Measurements from ENCODE around the gene ACOD1.
"Not testable (repeated sequence)": the region's sequence is repeated elsewhere in the genome, so short reads cannot be mapped to it uniquely, and the experiment has no call there.

Gene ACOD1

DNA sequence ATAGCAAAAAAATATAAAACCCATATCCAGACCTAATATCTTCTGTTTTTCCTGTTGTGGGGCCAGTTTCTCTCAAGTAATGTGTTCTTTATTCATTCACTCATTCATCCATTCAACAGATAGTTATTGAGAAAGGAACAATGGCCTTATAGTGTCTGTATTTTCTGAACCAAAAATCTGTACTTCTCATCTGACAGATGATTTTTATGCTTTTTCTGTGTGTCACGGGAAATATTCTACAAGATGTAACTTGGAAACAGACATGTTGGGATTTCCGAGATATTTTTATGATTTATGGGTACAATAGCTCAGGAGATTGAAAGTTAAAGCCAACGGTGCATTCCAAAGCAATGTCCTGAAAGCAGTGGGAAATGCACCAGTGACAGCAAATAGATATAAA, 5.7 kb downstream of the ACOD1 start:
- DNase-seq (ENCODE audit: low read depth in 2 of 2) = no peak

DNA sequence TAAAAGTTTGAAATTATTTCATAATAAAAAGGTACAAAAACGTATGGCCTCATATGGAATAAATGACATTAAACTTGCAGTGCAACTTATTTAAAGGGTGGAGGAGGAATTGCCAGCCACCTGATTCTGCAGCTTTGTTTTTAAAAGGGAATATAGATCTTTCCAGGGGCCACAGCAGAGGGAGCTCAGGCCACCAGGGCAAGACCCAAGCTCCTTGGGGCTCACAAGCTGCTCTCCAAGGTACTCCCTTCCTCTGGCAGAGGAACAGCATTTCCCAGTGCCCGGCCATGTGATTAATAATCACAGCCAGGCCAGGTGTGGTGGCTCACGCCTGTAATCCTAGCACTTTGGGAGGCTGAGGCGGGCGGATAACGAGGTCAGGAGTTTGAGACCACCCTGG, 6.2 kb downstream of the ACOD1 start:
- no peak for DNase-seq (ENCODE audit: low read depth in 2 of 2)

- no peak for DNase-seq (ENCODE audit: low read depth in 2 of 2)
Observed at GRCh38 chr13:76955193-76955592, 6.9 kb downstream of the ACOD1 start.

DNA sequence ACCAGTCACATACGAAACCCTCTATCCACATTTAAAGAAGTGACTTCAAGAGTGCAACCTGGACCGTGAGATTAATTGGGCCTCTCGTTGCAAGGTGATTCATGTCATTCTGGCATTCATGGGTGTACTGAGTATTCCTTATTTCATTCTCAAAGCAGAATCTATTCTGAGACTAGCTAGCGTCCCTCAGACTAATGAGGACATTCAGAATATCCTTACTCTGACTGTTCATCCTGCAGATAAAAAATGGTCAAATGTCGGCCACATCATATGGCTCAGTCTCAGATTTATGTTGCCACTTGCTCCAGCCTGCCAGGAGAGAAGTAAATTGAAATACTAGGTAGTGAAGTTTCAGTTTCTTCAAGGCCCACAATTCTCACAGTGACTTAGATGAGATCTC, 7.3 kb downstream of the ACOD1 start:
- no peak for DNase-seq (ENCODE audit: low read depth in 2 of 2)

DNA sequence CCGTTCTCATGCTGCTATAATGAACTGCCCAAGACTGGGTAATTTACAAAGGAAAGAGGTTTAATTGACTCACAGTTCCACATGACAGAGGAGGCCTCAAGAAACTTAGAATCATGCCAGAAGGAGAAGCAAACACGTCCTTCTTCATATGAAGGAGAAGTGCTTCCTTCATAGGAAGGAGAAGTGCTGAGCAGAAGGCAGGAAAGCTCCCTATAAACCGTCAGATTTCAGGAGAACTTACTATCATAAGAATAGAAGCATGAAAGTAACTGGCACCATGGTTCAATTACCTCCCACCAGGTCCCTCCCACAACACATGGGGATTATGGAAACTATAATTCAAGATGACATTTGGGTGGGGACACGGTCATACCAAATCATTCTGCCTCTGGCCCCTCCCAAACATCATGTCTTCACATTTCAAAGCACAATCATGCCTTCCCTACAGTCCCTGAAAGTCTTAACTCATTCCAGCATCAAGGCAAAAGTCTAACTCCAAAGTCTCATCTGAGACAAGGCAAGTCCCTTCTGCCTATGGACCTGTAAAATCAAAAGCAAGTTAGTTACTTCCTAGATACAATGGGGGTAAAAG, 10.6 kb downstream of the ACOD1 start:
- no peak for DNase-seq (ENCODE audit: low read depth in 2 of 2)

DNA sequence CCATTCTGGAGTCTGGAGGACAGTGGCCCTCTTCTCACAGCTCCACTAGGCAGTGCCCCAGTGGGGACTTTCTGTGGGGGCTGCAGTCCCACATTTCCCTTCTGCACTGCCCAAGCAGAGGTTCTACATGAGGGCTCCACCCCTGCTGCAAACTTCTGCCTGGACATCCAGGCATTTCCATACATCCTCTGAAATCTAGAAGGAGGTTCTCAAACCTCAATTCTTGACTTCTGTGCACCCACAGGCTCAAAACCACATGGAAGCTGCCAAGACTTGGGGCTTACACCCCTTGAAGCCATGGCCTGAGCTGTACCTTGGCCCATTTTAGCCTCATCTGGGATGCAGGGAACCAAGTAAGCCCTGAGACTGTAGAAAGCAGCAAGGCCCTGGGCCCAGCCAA, 11.4 kb downstream of the ACOD1 start:
- not testable (repeated sequence) for DNase-seq (ENCODE audit: low read depth in 2 of 2)

GRCh38 chr13:76965759-76966421, 17.6 kb downstream of the ACOD1 start:
- peak; percentile 58 to 63 for DNase-seq (ENCODE audit: low read depth in 2 of 2)

GRCh38 chr13:76967031-76967430, 18.7 kb downstream of the ACOD1 start:
- no peak for DNase-seq (ENCODE audit: low read depth in 2 of 2)

DNA sequence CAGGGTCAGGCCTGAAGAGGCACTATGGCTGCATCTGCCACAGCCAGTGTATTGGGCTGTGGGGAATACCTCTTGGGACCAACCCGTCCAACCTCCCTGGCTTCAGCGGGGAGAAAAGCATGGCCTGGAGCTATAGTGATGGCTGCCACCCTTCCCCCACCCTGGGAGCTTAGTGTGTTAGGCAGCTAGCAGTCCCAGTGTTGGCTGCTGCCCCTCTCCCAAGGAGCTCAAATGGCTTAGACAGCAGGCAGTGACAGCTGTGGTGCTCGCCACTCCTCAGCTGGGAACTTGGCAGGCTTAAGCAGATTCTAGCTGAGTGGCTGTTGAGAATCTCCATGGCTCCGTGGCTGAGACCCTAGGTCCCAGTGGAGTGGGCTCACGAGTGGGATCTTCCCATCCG, 19.7 kb downstream of the ACOD1 start:
- DNase-seq (ENCODE audit: low read depth in 2 of 2) = no peak

DNA sequence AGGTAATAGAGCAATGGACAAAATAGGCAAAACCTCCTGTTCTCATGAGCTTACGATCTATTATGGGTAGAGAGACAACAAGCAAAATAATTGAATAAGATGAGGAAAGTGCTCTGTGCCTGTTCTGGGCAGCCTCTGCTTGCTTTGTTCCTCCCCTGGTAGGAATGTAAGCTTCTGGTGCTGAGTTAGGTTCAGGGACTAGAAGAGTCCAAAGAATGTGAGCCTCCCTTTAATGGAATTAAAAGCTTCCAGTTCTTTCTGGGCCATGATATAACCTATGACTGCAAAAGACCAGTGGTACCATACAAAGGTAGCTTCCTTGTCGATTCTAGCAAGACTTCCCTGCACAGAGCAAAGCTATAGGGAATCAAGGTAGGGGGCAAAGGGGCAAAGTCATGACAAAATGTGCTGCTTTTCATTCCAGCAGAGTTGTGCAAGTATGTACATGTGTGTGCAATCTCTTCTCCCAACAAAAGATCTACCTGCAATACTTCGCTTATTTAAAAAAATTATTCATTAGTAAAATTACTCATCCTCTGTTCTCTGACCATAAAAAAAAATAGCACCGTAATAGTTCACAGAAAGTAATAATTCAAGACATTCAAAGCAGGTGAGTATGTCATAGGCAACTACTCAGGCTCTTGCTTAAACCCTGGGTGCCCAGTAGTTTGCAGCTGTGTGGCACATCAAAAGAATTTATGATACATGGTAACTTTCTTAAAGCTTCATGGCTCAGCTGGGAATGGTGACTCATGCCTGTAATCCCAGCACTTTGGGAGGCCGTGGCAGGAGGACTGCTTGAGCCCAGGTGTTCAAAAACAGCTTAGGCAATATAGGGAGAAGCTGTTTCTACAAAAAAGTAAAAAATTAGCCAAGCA, 21.4 kb downstream of the ACOD1 start:
- DNase-seq (ENCODE audit: low read depth in 2 of 2) = no peak

DNA sequence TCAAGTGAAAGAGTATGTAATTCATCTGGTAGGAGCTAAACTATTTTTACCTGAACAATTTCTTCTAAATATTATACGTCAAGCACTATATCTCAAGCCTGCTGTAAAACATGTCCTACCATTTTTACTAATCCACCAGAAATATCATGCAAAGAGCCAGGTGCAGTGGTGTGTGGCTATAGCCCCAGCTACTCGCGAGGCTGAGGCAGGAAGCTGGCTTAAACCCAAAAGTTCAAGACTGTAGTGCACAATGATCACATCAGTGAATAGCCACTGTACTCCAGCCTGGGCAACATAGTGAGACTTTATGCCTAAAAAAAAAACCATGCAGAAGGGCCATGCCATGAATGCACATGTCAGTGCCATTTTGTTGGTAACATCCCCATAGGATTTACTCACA, 22.9 kb downstream of the ACOD1 start:
- no peak for DNase-seq (ENCODE audit: low read depth in 2 of 2)

GRCh38 chr13:76971851-76972829, 23.8 kb downstream of the ACOD1 start:
- DNase-seq (ENCODE audit: low read depth in 2 of 2) = no peak

GRCh38 chr13:76973920-76974617, 25.8 kb downstream of the ACOD1 start:
- DNase-seq (ENCODE audit: low read depth in 2 of 2) = no peak

GRCh38 chr13:76974618-76974975, 26.3 kb downstream of the ACOD1 start:
- no peak for DNase-seq (ENCODE audit: low read depth in 2 of 2)

- no peak for DNase-seq (ENCODE audit: low read depth in 2 of 2)
Observed at GRCh38 chr13:76975863-76976262, 27.6 kb downstream of the ACOD1 start.

- DNase-seq (ENCODE audit: low read depth in 2 of 2) = peak; percentile 42 to 51
Observed at GRCh38 chr13:76976490-76976889, 28.2 kb downstream of the ACOD1 start.

DNA sequence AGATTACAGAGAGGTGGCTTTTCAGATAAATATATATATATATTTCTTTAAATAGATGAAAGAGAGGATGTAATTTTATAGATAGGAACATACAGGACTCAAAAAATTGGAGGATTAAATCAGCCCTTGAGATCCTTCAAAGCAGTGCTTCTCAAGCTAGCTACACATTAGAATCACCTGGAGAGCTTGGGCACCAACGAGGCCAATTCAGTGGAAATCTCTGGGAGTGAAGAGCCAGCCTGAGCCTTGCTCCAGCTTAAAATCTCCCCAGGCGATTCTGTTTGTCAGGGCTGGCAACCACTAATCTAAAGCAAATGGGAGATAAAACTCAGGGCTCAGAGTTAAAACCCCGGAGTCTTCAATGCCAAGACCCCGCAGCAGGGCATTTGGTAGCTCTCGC, 28.6 kb downstream of the ACOD1 start:
- no peak for DNase-seq (ENCODE audit: low read depth in 2 of 2)

DNA sequence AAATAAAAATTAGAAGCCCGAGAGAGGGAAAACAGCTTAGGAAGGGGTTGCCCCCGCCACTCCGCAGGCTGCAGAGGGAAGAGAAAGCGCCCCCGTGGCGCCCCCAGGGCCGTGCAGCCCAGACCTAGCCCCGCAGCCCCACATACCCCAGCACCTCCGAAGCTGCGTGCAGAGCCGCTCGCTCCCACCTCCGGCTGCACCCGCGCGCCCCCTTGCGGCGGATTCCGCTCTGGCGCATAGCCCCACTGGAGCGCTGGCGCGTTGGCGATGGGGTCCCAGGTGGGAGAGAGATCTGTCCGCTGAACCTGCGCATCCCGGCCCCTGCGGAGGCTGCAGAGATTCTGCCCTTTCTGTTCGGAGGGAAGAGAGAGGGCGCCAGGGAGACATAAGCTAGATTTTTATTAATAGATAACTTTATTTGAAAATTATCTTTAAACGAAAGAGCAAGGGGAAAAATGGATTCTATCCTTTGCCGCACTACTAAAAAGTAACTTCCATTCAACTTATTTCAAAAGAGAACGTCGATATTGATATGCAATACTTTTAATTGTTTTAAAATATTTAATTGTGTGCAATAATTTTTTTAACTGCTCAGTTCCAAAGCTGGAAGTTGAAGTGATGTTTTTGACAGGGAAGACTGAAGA, 31.9 kb downstream of the ACOD1 start:
- DNase-seq (ENCODE audit: low read depth in 2 of 2) = no peak

GRCh38 chr13:76982061-76982460, 33.8 kb downstream of the ACOD1 start:
- no peak for DNase-seq (ENCODE audit: low read depth in 2 of 2)

- no peak for DNase-seq (ENCODE audit: low read depth in 2 of 2)
Observed at GRCh38 chr13:76983676-76984075, 35.4 kb downstream of the ACOD1 start.

- DNase-seq (ENCODE audit: low read depth in 2 of 2) = no peak
Observed at GRCh38 chr13:76991432-76991795, 43.1 kb downstream of the ACOD1 start.

All from fibroblast of skin of left quadriceps (primary cell).